ENCODE data around the gene RNF224. TPM values are rescaled to one million over a fixed set of nuclear protein-coding genes. Genes with fewer than 3 reads are reported as not detected.

Gene RNF224
- not detected in 2 replicates for total RNA-seq

GRCh38 chr9:137227054-137227852 is at the start of gene RNF224:
RNF224 (plus strand) TSS chr9:137227502; CDS start chr9:137228336, 834 bp downstream.

GRCh38 chr9:137188490-137189296 is 38.6 kb upstream of the RNF224 start, which contains the start of the genes ANAPC2 and SSNA1:
ANAPC2 (minus strand) TSS chr9:137188560; CDS start chr9:137188532, 28 bp downstream.
SSNA1 (plus strand) TSS chr9:137188676; CDS start chr9:137188727, 51 bp downstream.

GRCh38 chr9:137200311-137201204 is 26.7 kb upstream of the RNF224 start, which contains the start of gene TPRN:
TPRN (minus strand) TSS chr9:137200741; CDS start chr9:137200711, 30 bp downstream.

GRCh38 chr9:137205126-137206069 is 21.9 kb upstream of the RNF224 start, which contains the start of the genes NDOR1 and TMEM203:
NDOR1 (plus strand) TSS chr9:137205700; CDS start chr9:137205778, 78 bp downstream.
TMEM203 (minus strand) TSS chr9:137205648; CDS start chr9:137205414, 234 bp downstream.

GRCh38 chr9:137222190-137223077 is 4.9 kb upstream of the RNF224 start, which contains the start of gene RNF208:
RNF208 (minus strand) TSS chr9:137222240; CDS start chr9:137221212, 1,028 bp downstream.

GRCh38 chr9:137224830-137225694 is 2.2 kb upstream of the RNF224 start, which contains the start of gene CYSRT1:
CYSRT1 (plus strand) TSS chr9:137225174; CDS start chr9:137225622, 448 bp downstream.

GRCh38 chr9:137230705-137231371 is 3.5 kb downstream of the RNF224 start, which contains the start of gene SLC34A3:
SLC34A3 (plus strand) TSS chr9:137230901; CDS start chr9:137231703, 802 bp downstream.

GRCh38 chr9:137240841-137241489 is 13.7 kb downstream of the RNF224 start, which contains the start of gene TUBB4B:
TUBB4B (plus strand) TSS chr9:137241287; CDS start chr9:137241361, 74 bp downstream.

GRCh38 chr9:137251194-137251461 is 23.8 kb downstream of the RNF224 start, which contains the start of gene STPG3:
STPG3 (plus strand) TSS chr9:137251286; CDS start chr9:137251287, 1 bp downstream.

GRCh38 chr9:137254624-137255447 is 27.5 kb downstream of the RNF224 start, which contains the start of gene NELFB:
NELFB (plus strand) TSS chr9:137255327.

GRCh38 chr9:137277329-137278041 is 50.2 kb downstream of the RNF224 start, which contains the start of gene TOR4A:
TOR4A (plus strand) TSS chr9:137277726; CDS start chr9:137278690, 964 bp downstream.

Data from articular chondrocyte of knee joint (primary cell).